Psoas muscle (tissue), 8 donors: ENCODE data around the gene FBXO44. TPM values are rescaled to one million over a fixed set of nuclear protein-coding genes. Genes with fewer than 3 reads are reported as not detected.

ENCODE experiments used
- ATAC-seq, 4 donors: fragments of 200-7000 bp; cut with Tn5 transposase; one replicate each; pipeline ENCODE4 v1.9.1; 2020; ENCODE audit warnings: moderate library complexity in 3 of 4, mild to moderate bottlenecking in 2 of 4
- DNase-seq, 2 donors: peaks; one replicate each; pipeline ENCODE4 v3.0.0-alpha.2; 2020
- H3K27ac ChIP-seq: fragments of 200-600 bp; one replicate; pipeline ENCODE4 v1.8.0; 2022
- H3K27me3 ChIP-seq, 3 donors: fragments of 200-600 bp in 1 of 3; one replicate each; pipeline versions ENCODE4 v1.6.1 to v1.8.0; 2013 to 2022; ENCODE audit warnings: low read length in 2 of 3, mild to moderate bottlenecking in 2 of 3, moderate library complexity in 1 of 3; ENCODE audit not compliant: insufficient read depth in 3 of 3
- H3K36me3 ChIP-seq, 2 donors: fragments of 200-600 bp in 1 of 2; one replicate each; pipeline versions ENCODE4 v1.6.1 to v1.8.0; 2013 to 2022; ENCODE audit warnings: low read depth in 1 of 2, mild to moderate bottlenecking in 1 of 2, moderate library complexity in 1 of 2; ENCODE audit not compliant: insufficient read depth in 1 of 2
- H3K4me1 ChIP-seq: fragments of 200-600 bp; one replicate; pipeline ENCODE4 v1.8.0; 2022
- H3K4me3 ChIP-seq: fragments of 200-600 bp; one replicate; pipeline ENCODE4 v1.8.0; 2022; ENCODE audit warnings: mild to moderate bottlenecking
- H3K9me3 ChIP-seq: fragments of 200-600 bp; one replicate; pipeline ENCODE4 v1.8.0; 2022
- CTCF ChIP-seq: fragments of 200-600 bp; IDR thresholded peaks from one replicate; pipeline ENCODE4 v1.8.0; 2022; ENCODE audit warnings: antibody characterized with exemption
- WGBS, 3 donors: extraction: QIAGEN DNeasy Blood & Tissue Kit; methylation state at CpG; one replicate each; pipeline versions ENCODE4 v1.1.6 to v1.1.7; 2013; 5-methylcytosine and 5-hydroxymethylcytosine counted together
- intact Hi-C, 2 donors: fragments of 100-400 bp; cut with DNase I; formaldehyde crosslinking; loops; one replicate each; pipeline versions ENCODE4 v1.11.0 to v1.14.2; 2022
- polyA plus RNA-seq, 3 donors: library from polyadenylated mRNA; stranded (reverse); fragments of 200-250 nt; gene quantifications; one replicate each; pipeline ENCODE4 v1.2.3, GENCODE V29; 2013
- total RNA-seq, 4 donors: library from RNA; stranded (reverse); fragmentation: NEBNext Ultra II Directional in 2 of 4; extraction: Animal tissue kit (Norgen Biotek cat#: 25700) in 2 of 4; gene quantifications; one replicate each; pipeline versions ENCODE4 v1.2.1 to v1.2.4, GENCODE V29; 2021 to 2023
- donor health status: healthy with polysubstance abuse.
- donor health status: DM: no; HTN: no; CAD: no; lungs with moderate emphysema.
- donor health status: Bipolar disorder and iron deficiency.
- donor health status: healthy.
- donor health status: DM: yes; HTN: yes; CAD: no.
- donor health status: DM: no; HTN: no; CAD: no.
- donor health status: DM: no; HTN: no; CAD: no.
- donor health status: DM: yes; HTN: yes; CAD: no.

FBXO44 gene
- total and polyA plus RNA-seq, 7 donors: 2.9 to 8.4 (median 4.5) TPM

GRCh38 chr1:11611638-11612327 is 42.9 kb upstream of the FBXO44 start:
- H3K4me1 ChIP-seq: no peaks in the 10 kb centered on the region
- intact Hi-C loops: no loop called here
- WGBS, 3 donors: 32 to 36% (median 33%) methylated on average over 7 of the region's 7 CpGs
- DNase-seq: no peak
- no peaks in the 10 kb centered on the region for H3K9me3 ChIP-seq
- H3K36me3 ChIP-seq: no peaks in the 10 kb centered on the region
- no peak for ATAC-seq
- H3K27ac ChIP-seq: no peak overlapping the region
- TF ChIP-seq CTCF: no peak
- H3K4me3 ChIP-seq: no peak overlapping the region
- peaks cover 0 to 37% (median 4%) of the 10 kb centered on the region in 3 donors for H3K27me3 ChIP-seq

- DNase-seq (no peak), ATAC-seq (no peak)
- no peaks in the 10 kb centered on the region for H3K36me3 ChIP-seq
- no peaks in the 10 kb centered on the region for H3K4me1 ChIP-seq
- intact Hi-C loops: no loop called here
- no peak for TF ChIP-seq CTCF
- 81 to 90% (median 88%) methylated on average over 5 of the region's 5 CpGs for WGBS, 3 donors
- no peak overlapping the region for H3K27ac ChIP-seq
- H3K4me3 ChIP-seq: no peak overlapping the region
- no peaks in the 10 kb centered on the region for H3K9me3 ChIP-seq
- peaks cover 0 to 43% (median 6%) of the 10 kb centered on the region in 3 donors for H3K27me3 ChIP-seq
These were observed 41.3 kb upstream of the FBXO44 start for GRCh38 chr1:11613347-11613746.

GRCh38 chr1:11615090-11615489 is 39.6 kb upstream of the FBXO44 start:
- Histone ChIP-seq H3K4me1 (no peaks in the 10 kb centered on the region), H3K36me3 (no peaks in the 10 kb centered on the region), H3K9me3 (no peaks in the 10 kb centered on the region), H3K27ac (no peak overlapping the region), H3K4me3 (no peak overlapping the region), H3K27me3 (peaks cover 0 to 58% (median 6%) of the 10 kb centered on the region in 3 donors)
- no peak for DNase-seq
- no peak for ATAC-seq
- intact Hi-C loops: no loop called here
- 38 to 45% (median 39%) methylated on average over 16 of the region's 16 CpGs for WGBS, 3 donors
- TF ChIP-seq CTCF: no peak

GRCh38 chr1:11616766-11617165 is 37.9 kb upstream of the FBXO44 start:
- TF ChIP-seq CTCF: no peak
- Histone ChIP-seq H3K4me3 (no peak overlapping the region), H3K27me3 (peaks cover 0 to 74% (median 10%) of the 10 kb centered on the region in 3 donors), H3K36me3 (no peaks in the 10 kb centered on the region), H3K4me1 (no peaks in the 10 kb centered on the region), H3K9me3 (no peaks in the 10 kb centered on the region), H3K27ac (no peak overlapping the region)
- intact Hi-C loops: no loop called here
- ATAC-seq (no peak), DNase-seq (no peak)
- 19 to 28% (median 19%) methylated on average over 7 of the region's 7 CpGs for WGBS, 3 donors

GRCh38 chr1:11617314-11617713 is 37.4 kb upstream of the FBXO44 start:
- TF ChIP-seq CTCF: no peak
- DNase-seq (no peak), ATAC-seq (peak in 3 of 4 donors; percentile 48 to 74 (median 61))
- intact Hi-C loops: no loop called here
- 16 to 32% (median 23%) methylated on average over 7 of the region's 7 CpGs for WGBS, 3 donors
- no peaks in the 10 kb centered on the region for H3K4me1 ChIP-seq
- no peak overlapping the region for H3K27ac ChIP-seq
- H3K27me3 ChIP-seq: peaks cover 0 to 74% (median 10%) of the 10 kb centered on the region in 3 donors
- no peaks in the 10 kb centered on the region for H3K9me3 ChIP-seq
- no peak overlapping the region for H3K4me3 ChIP-seq
- H3K36me3 ChIP-seq: no peaks in the 10 kb centered on the region
